Loucy (cell line): ENCODE data around the gene NT5DC4.
A peak's percentile ranks its signal among the peaks of the same experiment; 100 is the strongest.

Source experiments
- H2AFZ ChIP-seq: fragments of 200-600 bp; sonication (generic); 2 replicates; pipeline ENCODE4 v1.6.0; 2016; ENCODE audit warnings: antibody characterized with exemption, mild to moderate bottlenecking, low read length, moderate library complexity
- H3F3A ChIP-seq: fragments of 200-600 bp; 2 replicates; pipeline ENCODE4 v1.6.0; 2016; ENCODE audit warnings: antibody characterized with exemption, low read depth, mild to moderate bottlenecking
- H3K27me3 ChIP-seq: fragments of 200-600 bp; sonication (generic); 2 replicates; pipeline ENCODE4 v1.6.1; 2014; ENCODE audit warnings: low read length, mild to moderate bottlenecking; ENCODE audit not compliant: insufficient read depth, poor library complexity, severe bottlenecking
- H3K36me3 ChIP-seq: fragments of 200-600 bp; sonication (generic); 2 replicates; pipeline ENCODE4 v1.6.1; 2016; ENCODE audit warnings: low read length; ENCODE audit not compliant: insufficient read depth
- H3K4me1 ChIP-seq: fragments of 200-600 bp; sonication (generic); 2 replicates; pipeline ENCODE4 v1.5.1; 2014; ENCODE audit warnings: low read length, mild to moderate bottlenecking; ENCODE audit not compliant: insufficient read depth, poor library complexity, severe bottlenecking
- H3K4me2 ChIP-seq: fragments of 200-600 bp; sonication (generic); 2 replicates; pipeline ENCODE4 v1.6.0; 2014; ENCODE audit warnings: antibody characterized with exemption, low read length, low read depth, mild to moderate bottlenecking; ENCODE audit not compliant: poor library complexity, severe bottlenecking
- H3K4me3 ChIP-seq: fragments of 200-600 bp; sonication (generic); 2 replicates; pipeline ENCODE4 v1.5.1; 2014; ENCODE audit warnings: low read length, mild to moderate bottlenecking, mixed read lengths; ENCODE audit not compliant: poor library complexity, severe bottlenecking
- H3K79me2 ChIP-seq: fragments of 200-600 bp; sonication (generic); 2 replicates; pipeline ENCODE4 v1.6.1; 2014; ENCODE audit warnings: low read length; ENCODE audit not compliant: insufficient read depth
- H3K9ac ChIP-seq: fragments of 200-600 bp; sonication (generic); 2 replicates; pipeline ENCODE4 v1.6.0; 2014; ENCODE audit warnings: mild to moderate bottlenecking, low read depth, low read length, moderate library complexity; ENCODE audit not compliant: poor library complexity, severe bottlenecking
- H3K9me2 ChIP-seq: fragments of 200-600 bp; sonication (generic); replicated peaks from 2 replicates; pipeline ENCODE4 v1.6.1; 2016; ENCODE audit warnings: low read depth, low read length, mixed read lengths
- H3K9me3 ChIP-seq: fragments of 200-600 bp; sonication (generic); 2 replicates; pipeline ENCODE4 v1.6.1; 2014; ENCODE audit warnings: mild to moderate bottlenecking, antibody characterized with exemption, low read length, low read depth; ENCODE audit not compliant: insufficient read depth
- H4K20me1 ChIP-seq: fragments of 200-600 bp; sonication (generic); 2 replicates; pipeline ENCODE4 v1.6.0; 2014; ENCODE audit warnings: antibody characterized with exemption, low read length, mild to moderate bottlenecking; ENCODE audit not compliant: insufficient read depth, poor library complexity, severe bottlenecking
- CTCF ChIP-seq: fragments of 200-600 bp; sonication (generic); conservative IDR thresholded peaks from 2 replicates; pipeline ENCODE4 v1.5.1; 2014; ENCODE audit warnings: mild to moderate bottlenecking, antibody characterized with exemption, low read length
- EZH2phosphoT487 ChIP-seq: fragments of 200-600 bp; IDR thresholded peaks from 2 replicates; pipeline ENCODE4 v1.6.1; 2018; ENCODE audit warnings: antibody characterized with exemption, mild to moderate bottlenecking, moderate library complexity, borderline replicate concordance

Gene NT5DC4

GRCh38 chr2:112688086-112688880 is 32.5 kb upstream of the NT5DC4 start:
- H2AFZ ChIP-seq, result no peak overlapping the region
- no peaks in the 10 kb centered on the region for H3K36me3 ChIP-seq
- no peaks in the 10 kb centered on the region for H3K27me3 ChIP-seq
- no peaks in the 10 kb centered on the region for H3K79me2 ChIP-seq
- H4K20me1 ChIP-seq, result no peaks in the 10 kb centered on the region
- H3F3A ChIP-seq, result no peaks in the 10 kb centered on the region
- H3K4me1 ChIP-seq, result peaks cover 44% of the 10 kb centered on the region
- no peak for TF ChIP-seq EZH2phosphoT487
- no peak for TF ChIP-seq CTCF
- H3K9ac ChIP-seq, result no peak overlapping the region
- H3K4me3 ChIP-seq, result no peak overlapping the region
- H3K4me2 ChIP-seq, result no peak overlapping the region
- no peaks in the 10 kb centered on the region for H3K9me2 ChIP-seq
- no peaks in the 10 kb centered on the region for H3K9me3 ChIP-seq

GRCh38 chr2:112690853-112691401 is 29.9 kb upstream of the NT5DC4 start:
- H3K9me2 ChIP-seq, result no peaks in the 10 kb centered on the region
- no peaks in the 10 kb centered on the region for H3K9me3 ChIP-seq
- no peaks in the 10 kb centered on the region for H3K36me3 ChIP-seq
- H3K27me3 ChIP-seq, result no peaks in the 10 kb centered on the region
- H2AFZ ChIP-seq, result peak overlapping the region; percentile 44; the same call in 1 of the 2 replicates
- H3K4me1 ChIP-seq, result peaks cover 32% of the 10 kb centered on the region
- H3K4me3 ChIP-seq, result no peak overlapping the region
- no peak overlapping the region for H3K4me2 ChIP-seq
- H3F3A ChIP-seq, result no peaks in the 10 kb centered on the region
- no peaks in the 10 kb centered on the region for H4K20me1 ChIP-seq
- TF ChIP-seq EZH2phosphoT487 (no peak), CTCF (peak; percentile 72)
- H3K9ac ChIP-seq, result peak overlapping the region; percentile 37
- H3K79me2 ChIP-seq, result no peaks in the 10 kb centered on the region

- H3K4me3 ChIP-seq, result no peak overlapping the region
- peak overlapping the region; percentile 23 for H3K4me2 ChIP-seq
- H2AFZ ChIP-seq, result no peak overlapping the region
- H3K27me3 ChIP-seq, result no peaks in the 10 kb centered on the region
- H3K36me3 ChIP-seq, result no peaks in the 10 kb centered on the region
- no peaks in the 10 kb centered on the region for H3K9me3 ChIP-seq
- no peaks in the 10 kb centered on the region for H4K20me1 ChIP-seq
- peaks cover 27% of the 10 kb centered on the region for H3K4me1 ChIP-seq
- H3F3A ChIP-seq, result no peaks in the 10 kb centered on the region
- no peaks in the 10 kb centered on the region for H3K9me2 ChIP-seq
- H3K79me2 ChIP-seq, result no peaks in the 10 kb centered on the region
- TF ChIP-seq CTCF (no peak), EZH2phosphoT487 (no peak)
- H3K9ac ChIP-seq, result peak overlapping the region; percentile 37
Observed at GRCh38 chr2:112691881-112692281, 28.9 kb upstream of the NT5DC4 start.
